Occipital lobe (tissue), 2 donors: Measurements from ENCODE around the gene WWOX. TPM values are rescaled to one million over a fixed set of nuclear protein-coding genes. Genes with fewer than 3 reads are reported as not detected.

Experiments used
- DNase-seq: peaks from one replicate; lab custom pipeline; 2025; lab: John Stamatoyannopoulos, UW
- total RNA-seq: library from RNA; depleted of rRNA; stranded (reverse); fragments of >200 nt; gene quantifications from one replicate; pipeline ENCODE4 v1.2.3, GENCODE V29; 2014

Gene WWOX
- total RNA-seq, 1 donor from 2014 or later = 20.9 TPM

GRCh38 chr16:78269256-78269655, 169.8 kb downstream of the WWOX start:
- no peak for DNase-seq

- DNase-seq = no peak
These were observed 172.5 kb downstream of the WWOX start for GRCh38 chr16:78271981-78272380.

DNA sequence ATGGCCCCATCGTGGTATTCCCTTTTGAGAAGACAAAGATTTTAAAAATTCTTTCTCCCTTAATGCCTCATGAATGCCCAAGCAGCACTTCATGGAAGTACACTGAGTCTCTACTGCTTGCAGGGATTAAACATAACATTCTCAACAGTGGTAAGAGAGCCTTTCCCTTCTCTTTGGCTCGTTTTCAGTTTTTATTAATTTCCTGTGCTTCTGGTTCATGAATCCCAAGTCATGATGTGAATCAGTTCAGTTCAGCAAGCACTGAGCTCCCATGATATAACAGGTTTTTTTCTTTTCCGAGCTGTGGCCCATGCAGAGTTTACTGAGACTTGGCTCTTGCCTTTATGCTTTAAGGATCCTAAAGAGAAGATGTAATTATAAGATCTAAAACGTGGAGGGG, 175.3 kb downstream of the WWOX start:
- DNase-seq = no peak

DNA sequence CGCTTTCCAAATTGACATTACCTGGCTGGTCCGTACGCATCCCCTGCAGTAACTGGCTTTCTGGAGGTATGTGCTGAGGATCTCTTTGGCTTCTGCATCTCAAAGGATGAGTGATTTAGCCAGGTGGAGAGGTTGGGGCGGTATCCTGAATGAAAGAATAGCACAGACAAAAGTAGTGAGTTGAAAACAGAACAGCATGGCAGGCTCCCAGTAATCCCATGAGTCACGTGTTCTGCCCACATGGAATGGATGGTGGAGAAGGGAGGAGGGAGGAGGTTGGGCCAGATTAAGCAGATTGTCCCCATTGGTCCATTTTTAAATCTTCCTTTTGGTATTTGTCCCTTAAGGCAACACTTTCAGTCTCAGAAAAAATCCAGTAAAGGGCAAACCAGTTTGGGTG, 176.0 kb downstream of the WWOX start:
- DNase-seq = no peak

DNA sequence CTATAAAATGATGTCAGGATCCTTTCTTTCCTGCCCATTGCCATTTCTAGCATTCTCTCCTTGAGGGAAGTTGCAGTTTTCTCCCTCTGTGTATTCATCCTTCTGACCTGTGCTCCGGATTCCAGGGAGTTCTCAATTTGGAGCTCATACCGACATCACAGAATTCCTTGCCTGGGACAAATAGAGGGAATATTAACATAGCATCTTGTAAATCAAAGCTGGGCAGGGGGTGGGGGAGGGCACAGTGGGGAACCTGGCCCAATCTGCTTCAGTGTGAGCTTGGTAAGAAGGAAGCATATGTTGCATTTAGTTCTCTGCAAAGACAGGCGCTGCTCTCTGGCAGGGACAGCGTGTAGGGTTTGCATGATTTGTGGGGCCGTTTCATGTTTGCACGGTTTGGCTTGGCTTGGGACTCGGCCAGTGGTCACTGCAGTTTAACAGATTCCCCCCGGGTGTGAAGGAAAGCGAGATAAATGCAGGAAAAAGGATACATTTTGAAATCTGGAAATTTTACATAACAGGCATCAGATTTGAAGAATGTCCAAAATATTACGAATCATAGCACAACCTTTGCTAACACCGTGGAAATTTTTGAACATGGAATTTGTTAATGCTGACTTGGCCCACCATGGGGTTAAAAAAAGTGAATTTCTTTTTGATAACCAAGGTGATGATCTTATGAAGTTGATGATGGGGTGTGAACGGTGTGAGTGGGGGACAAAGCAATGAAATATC, 178.0 kb downstream of the WWOX start:
- DNase-seq = no peak

DNA sequence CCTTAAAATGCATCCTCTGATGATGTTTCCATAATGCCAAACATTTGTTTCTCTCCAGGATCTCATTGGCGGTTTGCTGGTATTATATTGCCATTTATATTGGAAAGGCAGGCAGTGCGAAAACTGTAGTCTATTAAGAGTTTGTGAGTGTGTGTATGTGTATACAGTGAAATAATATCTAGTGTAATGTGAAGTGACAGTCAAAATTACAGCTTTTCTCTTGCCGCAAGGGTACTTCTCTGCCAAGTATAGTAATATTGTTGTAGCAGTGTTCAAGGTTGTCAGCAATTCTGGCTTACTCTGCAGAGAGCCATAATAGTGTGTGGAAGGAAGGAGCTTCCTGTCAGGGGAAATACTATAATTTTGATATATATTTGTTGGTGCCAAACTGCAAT, 178.6 kb downstream of the WWOX start:
- DNase-seq = no peak

DNA sequence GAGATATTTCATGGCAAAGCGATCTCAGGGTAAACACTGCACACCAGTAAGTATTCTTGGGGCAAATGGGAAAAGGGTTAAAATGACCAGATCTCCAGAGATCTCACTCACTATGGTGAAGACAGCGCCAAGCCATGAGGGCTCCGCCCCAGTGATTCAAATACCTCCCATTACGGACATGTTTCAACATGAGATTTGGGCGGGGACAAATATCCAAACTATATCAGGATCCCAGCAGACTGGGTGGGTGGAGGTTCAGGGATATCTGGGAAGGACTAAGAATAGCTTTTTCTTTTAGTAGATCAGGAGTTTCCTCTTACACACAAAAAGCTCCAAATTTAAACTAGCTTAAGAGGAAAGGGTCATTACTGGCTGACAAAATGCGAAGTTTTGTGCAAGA, 181.7 kb downstream of the WWOX start:
- no peak for DNase-seq

GRCh38 chr16:78283548-78284251, 184.2 kb downstream of the WWOX start:
- no peak for DNase-seq

DNA sequence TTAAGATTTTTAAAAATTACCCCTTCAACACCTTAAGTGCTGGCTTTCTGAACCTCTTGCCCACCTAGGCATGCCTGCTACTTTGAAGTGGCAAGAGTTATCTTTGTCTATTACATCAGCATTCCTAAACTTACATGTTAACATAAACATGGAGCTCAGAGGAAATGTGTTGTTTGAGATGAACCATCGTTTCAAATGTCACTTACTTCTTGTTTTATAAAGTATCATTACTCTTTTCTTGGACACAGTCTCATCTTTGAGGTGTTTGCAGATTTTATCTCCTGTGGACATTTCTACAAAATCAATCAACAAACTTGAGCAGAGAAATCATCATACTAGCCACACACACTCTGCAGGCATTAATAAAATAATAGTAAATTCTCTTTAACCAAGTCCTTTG, 184.9 kb downstream of the WWOX start:
- DNase-seq = no peak

GRCh38 chr16:78284957-78285434, 185.5 kb downstream of the WWOX start:
- DNase-seq = no peak

DNA sequence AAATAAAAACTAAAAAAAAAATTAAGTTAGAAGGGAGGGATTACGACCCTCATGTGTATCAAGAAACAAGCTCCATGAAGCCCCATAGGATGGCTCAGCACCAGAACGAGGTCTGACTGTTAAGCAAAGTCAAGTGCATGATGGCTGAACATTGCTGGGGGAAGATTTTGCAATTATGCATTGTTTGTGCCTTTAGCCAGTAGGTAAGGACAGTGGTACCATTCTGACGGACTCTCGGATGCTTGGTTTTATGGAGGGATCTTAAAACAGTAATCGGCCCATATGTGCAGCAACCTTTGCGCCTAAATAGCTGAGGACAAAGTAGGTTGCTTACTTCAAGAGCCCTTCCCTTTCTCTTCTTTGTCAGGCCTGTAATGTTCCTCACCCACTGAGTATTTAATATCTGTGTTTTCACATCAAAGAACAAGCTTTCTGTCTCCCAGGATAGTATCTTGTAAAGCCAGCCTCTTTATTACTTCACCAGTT, 186.0 kb downstream of the WWOX start:
- DNase-seq = no peak

DNA sequence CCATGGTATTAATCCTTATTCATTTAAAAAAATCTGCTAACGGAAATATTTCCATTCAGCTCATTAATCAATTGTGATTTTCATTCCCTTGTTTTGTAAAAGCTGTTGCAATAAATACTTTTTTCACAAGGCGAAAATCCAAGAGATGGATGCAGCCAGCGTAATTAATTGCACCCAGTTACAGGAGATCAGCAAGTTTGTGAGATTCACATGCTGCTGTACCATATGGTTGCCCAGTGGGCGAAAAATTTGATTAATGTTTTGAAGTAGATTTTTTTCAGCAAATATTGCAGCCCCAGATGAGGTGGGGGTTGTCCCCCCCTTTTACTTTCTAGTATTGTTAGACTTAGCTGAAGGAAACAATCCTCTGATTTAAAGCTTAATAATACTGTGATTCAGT, 186.6 kb downstream of the WWOX start:
- DNase-seq = no peak

DNA sequence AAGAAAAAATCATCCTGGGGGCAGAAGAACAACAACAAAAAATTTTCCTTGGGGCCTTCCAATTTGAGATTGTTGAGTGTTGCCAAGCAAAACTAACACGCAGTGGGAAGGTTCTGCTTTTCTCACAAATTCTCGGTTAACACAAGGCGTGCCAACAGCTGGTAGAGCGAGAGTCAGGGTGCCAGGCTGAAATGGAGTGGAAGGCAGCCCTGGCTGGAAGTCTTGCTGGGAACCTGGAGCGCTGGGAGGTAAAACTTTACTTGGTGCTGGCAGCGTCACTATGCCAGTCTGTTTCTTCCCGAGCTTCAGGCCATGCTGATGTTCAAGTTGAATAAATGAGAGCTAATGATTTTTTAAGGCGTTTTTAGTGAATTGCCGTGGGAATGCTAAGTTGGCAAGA, 189.4 kb downstream of the WWOX start:
- DNase-seq = no peak

DNA sequence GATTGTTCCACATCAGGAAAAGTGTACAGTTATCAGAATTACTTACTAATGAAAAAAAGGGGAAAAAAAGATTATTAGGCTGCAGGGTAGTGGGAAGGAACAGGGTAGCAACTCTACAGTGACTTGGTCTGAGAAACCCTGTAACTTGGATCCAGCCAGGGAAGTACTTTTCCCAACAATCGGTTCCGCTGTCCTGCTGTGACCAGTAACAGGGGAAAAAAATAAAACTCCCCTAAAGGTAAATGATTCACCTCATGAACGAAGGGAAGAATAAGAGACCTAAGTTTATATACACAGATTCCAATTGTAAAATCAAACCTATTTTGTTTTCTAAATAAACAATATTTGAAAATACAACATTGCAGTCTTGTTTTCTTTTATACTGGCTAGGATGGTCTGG, 189.9 kb downstream of the WWOX start:
- no peak for DNase-seq

DNA sequence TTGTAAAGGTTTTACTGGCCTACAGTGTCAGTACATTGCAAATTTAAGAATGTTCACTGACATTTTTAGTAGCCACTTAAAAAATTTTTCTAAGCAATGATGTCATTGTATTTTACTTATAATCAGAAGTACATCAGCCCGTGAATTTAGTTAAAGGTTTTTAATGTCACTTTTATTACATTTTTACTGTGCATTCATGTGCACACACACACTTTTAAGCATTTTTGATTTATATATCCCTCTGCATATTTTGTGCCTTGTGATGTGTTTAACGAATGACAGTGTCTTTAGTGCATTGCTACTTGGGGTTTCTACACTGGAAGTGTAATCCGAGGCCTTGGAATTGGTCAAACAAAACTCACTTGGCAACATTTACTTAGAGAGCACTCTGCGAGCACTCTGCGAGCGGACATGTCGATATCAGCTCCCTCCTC, 190.4 kb downstream of the WWOX start:
- DNase-seq = no peak

DNA sequence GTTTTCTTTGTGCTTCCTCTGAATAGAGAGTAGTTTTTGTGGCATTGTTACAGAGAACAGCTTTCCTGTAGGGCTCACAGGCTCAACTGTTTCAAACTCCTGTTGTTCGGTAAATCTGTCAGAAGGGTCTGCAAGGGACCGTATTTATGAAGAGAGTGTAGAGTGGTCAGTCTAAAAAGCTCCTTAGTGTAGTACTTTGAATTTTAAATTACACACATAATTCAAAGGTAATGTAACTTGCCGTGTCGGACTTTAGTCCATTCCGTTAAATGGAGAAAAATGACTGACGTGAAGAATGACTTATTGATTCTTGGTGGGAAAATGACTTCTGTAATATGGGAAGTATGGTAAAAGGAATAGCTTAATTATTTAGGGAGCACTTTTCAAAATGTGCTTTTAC, 190.9 kb downstream of the WWOX start:
- no peak for DNase-seq

GRCh38 chr16:78290872-78291591, 191.6 kb downstream of the WWOX start:
- DNase-seq = no peak

- DNase-seq = no peak
These were observed 192.2 kb downstream of the WWOX start for GRCh38 chr16:78291604-78292003.

- no peak for DNase-seq
These were observed 192.8 kb downstream of the WWOX start for GRCh38 chr16:78292086-78292843.

DNA sequence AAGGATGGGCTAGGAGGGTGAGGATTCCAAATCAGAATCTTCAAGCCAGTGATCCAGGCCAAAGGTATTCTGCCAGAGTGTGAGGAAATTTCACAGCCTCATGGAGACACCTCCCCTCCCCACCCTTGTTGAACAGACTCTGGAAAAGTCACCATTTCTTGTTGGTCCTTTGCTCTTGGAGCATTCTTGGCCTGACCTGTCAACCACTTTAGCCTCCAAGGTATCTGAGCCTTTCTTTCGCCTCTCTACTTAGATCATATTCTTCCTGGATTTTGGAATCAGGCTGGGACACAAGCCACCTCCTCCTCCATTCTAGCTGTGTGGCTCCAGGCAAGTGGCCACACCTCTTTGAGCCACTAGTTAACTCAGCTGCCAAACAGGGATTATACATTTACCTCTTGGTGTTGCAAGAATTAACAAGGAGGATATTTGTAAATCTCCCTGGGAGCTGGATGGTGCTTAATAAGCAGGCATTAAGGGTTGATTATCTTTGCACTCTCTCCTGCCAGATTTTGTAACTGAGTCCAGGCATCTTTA, 193.5 kb downstream of the WWOX start:
- DNase-seq = no peak

DNA sequence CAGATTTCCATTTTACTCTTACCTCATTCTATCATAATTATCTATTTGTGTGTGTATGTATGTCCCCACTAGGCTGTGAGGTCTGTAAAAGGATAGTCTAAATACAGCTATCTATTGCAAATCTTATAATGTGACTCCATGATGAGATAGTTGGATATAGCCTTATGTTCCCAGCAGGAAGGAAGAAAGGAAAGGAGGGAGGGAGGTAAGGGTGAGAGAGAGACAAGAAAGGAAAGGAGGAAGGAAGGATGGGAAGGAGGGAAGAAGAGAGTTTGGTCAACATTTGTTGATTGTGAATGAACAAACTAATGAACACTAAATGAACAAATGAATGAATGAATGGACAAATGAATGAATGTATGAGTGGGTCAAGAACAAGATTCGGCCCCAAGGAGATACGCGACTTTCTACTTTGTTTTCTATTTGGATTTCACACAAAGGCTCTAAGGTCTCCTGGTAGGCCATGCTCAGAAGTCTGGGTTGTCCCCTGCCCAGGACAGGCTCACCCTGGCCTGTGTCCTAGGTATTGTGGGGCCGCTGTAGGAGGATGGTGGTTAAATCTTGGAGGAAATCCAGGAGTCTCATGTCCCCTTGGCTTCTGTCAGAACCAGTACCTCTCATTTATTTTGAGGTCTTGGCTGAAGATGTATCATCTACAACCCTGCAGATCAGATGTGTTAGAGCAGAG, 195.2 kb downstream of the WWOX start:
- no peak for DNase-seq
